Measurements from ENCODE around the gene PALLD.

- TF ChIP-seq CTCF (CRISPR knock-in tag; IDR thresholded peaks at IDR 0.05) (no peak), TBP (CRISPR knock-in tag; IDR thresholded peaks at IDR 0.05) (no peak), FOXO4 (CRISPR knock-in tag; conservative IDR thresholded peaks at IDR 0.05) (no peak), TBX2 (CRISPR knock-in tag; IDR thresholded peaks at IDR 0.05; ENCODE audit: borderline replicate concordance) (no peak), ASH2L (IDR thresholded peaks at IDR 0.05; ENCODE audit: insufficient read length, low read depth, low read length) (no peak), ZNF275 (CRISPR knock-in tag; IDR thresholded peaks at IDR 0.05; ENCODE audit: borderline replicate concordance) (no peak), HCFC1 (IDR thresholded peaks at IDR 0.05; ENCODE audit: low read depth, low read length) (no peak), ATF3 (CRISPR knock-in tag; IDR thresholded peaks at IDR 0.05) (no peak)
Measured at GRCh38 chr4:168900080-168900479, 403.2 kb downstream of the PALLD start.
